ENCODE measurements around the gene SLC37A4.

DNA sequence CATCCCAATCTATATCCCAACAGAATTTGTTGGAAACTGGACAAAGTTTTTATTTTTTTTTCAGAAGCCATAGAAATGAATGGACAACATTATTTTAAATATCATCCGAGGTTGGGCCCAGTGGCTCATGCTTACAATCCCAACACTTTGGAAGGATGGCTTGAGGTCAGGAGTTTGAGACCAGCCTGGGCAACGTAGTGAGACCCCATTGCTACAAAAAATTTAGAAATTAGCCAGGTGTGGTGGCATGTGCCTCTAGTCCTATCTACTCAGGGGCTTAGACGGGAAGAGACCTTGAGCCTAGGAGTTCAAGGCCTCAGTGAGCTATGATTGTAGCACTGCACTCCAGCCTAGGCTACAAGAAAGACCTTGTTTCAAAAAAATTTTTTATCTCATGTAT lies 4.1 kb upstream of the SLC37A4 start:
- TF ChIP-seq, protein P1, sequence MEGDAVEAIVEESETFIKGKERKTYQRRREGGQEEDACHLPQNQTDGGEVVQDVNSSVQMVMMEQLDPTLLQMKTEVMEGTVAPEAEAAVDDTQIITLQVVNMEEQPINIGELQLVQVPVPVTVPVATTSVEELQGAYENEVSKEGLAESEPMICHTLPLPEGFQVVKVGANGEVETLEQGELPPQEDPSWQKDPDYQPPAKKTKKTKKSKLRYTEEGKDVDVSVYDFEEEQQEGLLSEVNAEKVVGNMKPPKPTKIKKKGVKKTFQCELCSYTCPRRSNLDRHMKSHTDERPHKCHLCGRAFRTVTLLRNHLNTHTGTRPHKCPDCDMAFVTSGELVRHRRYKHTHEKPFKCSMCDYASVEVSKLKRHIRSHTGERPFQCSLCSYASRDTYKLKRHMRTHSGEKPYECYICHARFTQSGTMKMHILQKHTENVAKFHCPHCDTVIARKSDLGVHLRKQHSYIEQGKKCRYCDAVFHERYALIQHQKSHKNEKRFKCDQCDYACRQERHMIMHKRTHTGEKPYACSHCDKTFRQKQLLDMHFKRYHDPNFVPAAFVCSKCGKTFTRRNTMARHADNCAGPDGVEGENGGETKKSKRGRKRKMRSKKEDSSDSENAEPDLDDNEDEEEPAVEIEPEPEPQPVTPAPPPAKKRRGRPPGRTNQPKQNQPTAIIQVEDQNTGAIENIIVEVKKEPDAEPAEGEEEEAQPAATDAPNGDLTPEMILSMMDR (IDR thresholded peaks at IDR 0.05; ENCODE audit: low read depth, low read length, poor library complexity, severe bottlenecking): no peak
- no peak for TF ChIP-seq EZH2phosphoT487 (IDR thresholded peaks at IDR 0.05; ENCODE audit: borderline replicate concordance, low read length)

Measured in DOHH2 (cell line).